HG03108 (cell line): ENCODE results near the gene CORT.
"Not testable (repeated sequence)": the region's sequence is repeated elsewhere in the genome, so short reads cannot be mapped to it uniquely, and the experiment has no call there.

ENCODE experiments used
- ATAC-seq: cut with Tn5 transposase; IDR thresholded peaks from one replicate; pipeline ENCODE4 v1.9.1; 2021; ENCODE audit warnings: moderate library complexity; ENCODE audit not compliant: unreplicated experiment

The CORT gene

DNA sequence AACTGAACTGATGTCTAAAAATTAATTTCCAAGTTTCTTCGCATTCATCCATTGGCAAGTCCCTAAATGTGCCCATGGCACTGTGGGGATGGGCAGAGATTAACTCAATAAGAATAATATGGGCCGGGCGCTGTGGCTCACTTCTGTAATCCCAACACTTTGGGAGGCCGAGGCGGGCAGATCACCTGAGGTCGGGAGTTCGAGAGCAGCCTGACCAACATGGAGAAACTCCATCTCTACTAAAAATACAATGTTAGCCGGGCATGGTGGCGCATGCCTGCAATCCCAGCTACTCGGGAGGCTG lies 24.4 kb downstream of the CORT start:
- not testable (repeated sequence) for ATAC-seq

GRCh38 chr1:10474613-10475507 lies 25.0 kb downstream of the CORT start, which contains the start of gene PEX14:
Gene PEX14 (plus strand): TSS chr1:10474950. CDS start chr1:10474967, 17 bp downstream.
- peak; percentile 58 for ATAC-seq

DNA sequence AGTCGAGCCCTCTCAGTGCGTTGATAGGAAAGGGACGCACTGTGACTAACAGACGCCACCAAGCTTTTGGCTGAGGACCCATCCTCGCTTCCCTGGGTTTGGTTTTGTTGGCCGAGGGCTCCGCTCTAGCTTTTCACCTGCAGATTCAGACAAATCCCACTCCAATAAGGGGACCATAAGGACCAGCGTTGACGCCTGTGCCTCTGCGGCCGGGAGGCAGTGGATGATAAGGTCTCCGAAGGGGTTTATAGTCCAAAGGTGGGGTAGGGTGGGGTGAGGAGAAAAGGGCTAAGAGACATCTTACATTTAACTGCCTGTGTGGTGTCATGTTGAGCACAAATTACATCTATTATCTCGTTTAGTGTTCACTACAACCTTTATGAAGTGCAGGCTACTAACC lies 25.7 kb downstream of the CORT start:
- ATAC-seq: no peak

DNA sequence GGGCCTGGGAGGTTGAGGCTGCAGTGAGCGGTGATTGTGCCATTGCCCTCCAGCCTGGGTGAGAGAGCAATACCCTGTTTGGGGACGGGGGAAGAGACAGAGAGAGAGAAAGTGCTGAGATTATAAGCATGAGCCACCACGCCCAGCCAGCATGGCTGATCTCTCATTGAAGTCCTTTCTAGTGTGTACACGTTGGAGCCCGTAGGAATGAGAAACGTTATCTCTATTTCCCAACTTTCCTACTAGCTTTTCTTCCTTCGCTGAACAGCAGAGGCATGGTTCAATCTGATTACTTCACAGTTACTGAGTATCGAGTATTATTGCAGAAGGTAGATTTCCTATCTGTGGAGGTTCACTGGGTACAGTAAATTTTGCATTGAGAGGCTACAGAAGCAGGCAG lies 29.5 kb downstream of the CORT start:
- ATAC-seq: no peak

GRCh38 chr1:10480614-10481013 lies 30.8 kb downstream of the CORT start:
- ATAC-seq: no peak

GRCh38 chr1:10484521-10484920 lies 34.7 kb downstream of the CORT start:
- no peak for ATAC-seq

DNA sequence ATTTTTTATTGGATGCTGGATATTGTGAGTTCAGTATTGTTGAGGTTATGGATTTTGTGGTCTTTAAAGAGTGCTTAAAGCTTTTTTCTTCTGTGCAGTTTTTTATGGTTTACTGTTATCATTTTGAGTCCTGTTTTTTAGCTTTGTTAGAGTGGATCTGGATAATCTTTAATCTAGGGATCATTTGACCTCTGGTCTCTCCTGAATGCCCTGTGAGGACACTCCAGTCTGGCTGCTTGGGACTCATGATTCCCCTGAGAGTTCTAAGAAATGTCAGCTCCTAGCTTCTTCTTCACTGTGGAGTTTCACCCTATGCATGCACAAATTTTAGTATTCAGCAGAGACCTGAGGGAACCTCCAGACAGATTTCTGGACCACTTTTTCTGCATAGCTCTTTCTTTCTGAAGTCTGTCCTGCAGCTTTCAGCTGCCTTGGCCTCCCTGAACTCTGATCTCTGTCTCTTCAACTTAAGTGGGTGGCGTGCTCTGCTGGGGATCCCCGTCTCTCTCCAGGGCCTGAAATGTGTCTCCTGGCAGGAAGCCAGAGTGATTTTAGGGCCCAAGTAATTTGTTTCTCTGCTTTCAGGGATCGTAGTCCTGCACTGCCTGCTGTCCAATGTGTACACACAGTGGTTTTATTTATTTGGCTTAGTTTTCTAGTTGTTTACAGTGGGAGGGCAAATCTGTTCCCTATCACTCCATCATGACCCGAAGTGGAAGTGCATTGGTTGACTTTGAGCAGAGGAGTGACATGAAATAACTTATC lies 39.6 kb downstream of the CORT start:
- no peak for ATAC-seq

DNA sequence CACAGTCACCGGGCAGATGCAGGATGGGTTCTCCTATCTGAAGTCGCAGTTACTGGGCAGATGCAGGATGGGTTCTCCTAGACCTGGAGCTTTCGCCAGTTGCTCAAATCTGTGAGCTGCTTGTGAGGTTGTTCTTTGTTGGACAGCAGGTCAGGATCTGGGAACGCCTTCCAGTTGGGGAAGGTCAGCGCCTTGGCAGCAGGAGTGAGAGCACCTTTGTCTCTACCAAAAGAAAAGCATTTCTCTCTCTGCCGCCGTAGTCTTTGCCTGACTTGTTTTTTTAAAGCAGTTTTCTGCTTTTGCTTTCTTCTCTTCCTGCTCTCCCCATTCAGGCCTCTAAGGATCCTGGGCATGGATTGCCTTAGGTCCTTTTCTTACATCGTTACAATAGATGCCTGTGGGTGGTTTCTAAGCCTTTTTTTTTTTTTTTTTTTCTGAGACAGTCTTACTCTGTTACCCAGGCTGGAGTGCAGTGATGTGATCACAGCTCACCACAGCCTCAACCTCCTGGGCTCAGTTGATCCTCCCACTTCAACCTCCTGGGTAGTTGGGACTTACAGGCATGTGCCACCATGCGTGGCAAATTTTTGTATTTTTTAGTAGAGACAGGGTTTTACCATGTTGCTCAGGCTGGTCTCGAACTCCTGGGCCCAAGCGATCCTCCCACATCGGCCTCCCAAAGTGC lies 40.6 kb downstream of the CORT start:
- ATAC-seq: no peak

- no peak for ATAC-seq
Measured at GRCh38 chr1:10494418-10494753, 44.6 kb downstream of the CORT start.

GRCh38 chr1:10494754-10495474 lies 45.1 kb downstream of the CORT start:
- peak; percentile 76 for ATAC-seq

- no peak for ATAC-seq
Measured at GRCh38 chr1:10495475-10495817, 45.6 kb downstream of the CORT start.

- no peak for ATAC-seq
Measured at GRCh38 chr1:10495952-10496351, 46.1 kb downstream of the CORT start.

- no peak for ATAC-seq
Measured at GRCh38 chr1:10497109-10497508, 47.3 kb downstream of the CORT start.

DNA sequence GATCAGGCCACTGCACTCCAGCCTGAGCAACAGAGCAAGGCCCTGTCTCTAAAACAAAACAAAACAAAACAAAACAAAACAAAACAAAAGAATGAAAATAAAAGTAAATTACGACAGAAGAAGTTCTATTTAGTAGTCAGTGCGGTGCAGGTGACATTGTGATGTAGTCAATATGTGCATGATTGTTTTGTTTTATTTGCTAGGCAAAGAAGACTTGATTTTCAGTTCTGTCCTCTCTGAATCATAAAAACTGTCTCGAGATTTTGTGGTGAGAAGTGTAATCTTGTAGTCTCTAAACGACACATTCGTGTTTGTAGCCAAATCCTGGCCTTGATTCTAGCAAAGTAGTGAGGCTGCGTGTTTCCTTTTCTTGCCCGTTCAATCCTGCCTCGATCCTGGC lies 48.4 kb downstream of the CORT start:
- no peak for ATAC-seq
